GM12878 (cell line): ENCODE measurements around the gene RERE. TPM values are rescaled to one million over a fixed set of nuclear protein-coding genes. Genes with fewer than 3 reads are reported as not detected.

Experiments used
- ATAC-seq: fragments of 200-7000 bp; cut with Tn5 transposase; 3 replicates; pipeline ENCODE4 v1.9.1; 2020; ENCODE audit warnings: mild to moderate bottlenecking, moderate library complexity
- BruUV-seq: library from RNA; stranded (reverse); fragments of 400-500 nt; replicated peaks from 2 replicates; lab custom pipeline; 2021; lab: Mats Ljungman, UMichigan
- CTCF ChIA-PET: fragments of 300-600 bp; sonication (Branson Sonifier 250); formaldehyde crosslinking; extraction: SDS; loops from one replicate; lab custom pipeline; 2021; ENCODE audit warnings: inconsistent platforms; lab: Yijun Ruan, JAX
- POLR2A ChIA-PET: fragments of 350-600 bp; formaldehyde crosslinking; extraction: SDS; loops from one replicate; lab custom pipeline; 2021; ENCODE audit warnings: inconsistent platforms; lab: Charles Lee
- RAD21 ChIA-PET: fragments of 300-600 bp; sonication (Branson Sonifier 250); formaldehyde crosslinking; loops from one replicate; lab custom pipeline; 2023; ENCODE audit warnings: antibody characterized with exemption; ENCODE audit not compliant: unreplicated experiment; lab: Charles Lee
- SMC1A ChIA-PET: fragments of 300-600 bp; sonication (Branson Sonifier 250); formaldehyde crosslinking; loops from one replicate; lab custom pipeline; 2023; ENCODE audit not compliant: unreplicated experiment, uncharacterized antibody; lab: Charles Lee
- DNase-seq: peaks from one replicate; pipeline ENCODE4 v3.0.0-alpha.2; 2011; ENCODE audit warnings: low read depth, low spot score
- FAIRE-seq: peaks from 3 replicates; lab custom pipeline; 2011; peaks lifted over from hg19 to GRCh38; lab: Jason Lieb, UNC
- H2AFZ ChIP-seq: 2 replicates; pipeline ENCODE4 v1.6.0; 2011; ENCODE audit warnings: low read depth, low read length, control low read depth; ENCODE audit not compliant: control insufficient read depth
- H3K27ac ChIP-seq: 2 replicates; pipeline ENCODE4 v1.5.1; 2011; ENCODE audit warnings: control low read depth; ENCODE audit not compliant: control insufficient read depth, insufficient read depth
- H3K27me3 ChIP-seq, 2 experiments: replicated peaks in 1 of 2; 2 replicates each; pipeline versions ENCODE4 v1.6.0 to v1.6.1; 2011; ENCODE audit warnings: low read length in 1 of 2; ENCODE audit not compliant: control insufficient read depth in 2 of 2, insufficient read depth in 2 of 2
- H3K36me3 ChIP-seq, 2 experiments: 2 replicates each; pipeline ENCODE4 v1.5.1; 2011; ENCODE audit warnings: low read length in 1 of 2; ENCODE audit not compliant: control insufficient read depth in 2 of 2, insufficient read depth in 2 of 2
- H3K4me1 ChIP-seq: 2 replicates; pipeline ENCODE4 v1.6.1; 2011; ENCODE audit warnings: mild to moderate bottlenecking, low read length, moderate library complexity, mixed read lengths; ENCODE audit not compliant: control insufficient read depth, insufficient read depth
- H3K4me2 ChIP-seq: 2 replicates; pipeline ENCODE4 v1.6.0; 2011; ENCODE audit warnings: control low read depth; ENCODE audit not compliant: control insufficient read depth, insufficient read depth
- H3K4me3 ChIP-seq: fragments of 200-600 bp; sonication (generic); 2 replicates; pipeline ENCODE4 v1.5.1; 2016
- H3K79me2 ChIP-seq: 2 replicates; pipeline ENCODE4 v1.6.0; 2011; ENCODE audit warnings: low read length; ENCODE audit not compliant: control insufficient read depth, insufficient read depth
- H3K9ac ChIP-seq: 2 replicates; pipeline ENCODE4 v1.8.0; 2011; ENCODE audit warnings: low read length, control low read depth, mixed read lengths; ENCODE audit not compliant: control insufficient read depth, insufficient read depth
- H3K9me3 ChIP-seq: replicated peaks from 3 replicates; pipeline ENCODE4 v1.5.1; 2011; ENCODE audit warnings: mild to moderate bottlenecking, low read length; ENCODE audit not compliant: control insufficient read depth, insufficient read depth
- H4K20me1 ChIP-seq: 2 replicates; pipeline ENCODE4 v1.6.0; 2011; ENCODE audit not compliant: control insufficient read depth, insufficient read depth
- CREM ChIP-seq: IDR thresholded peaks from 2 replicates; pipeline ENCODE4 v1.6.1; 2014; ENCODE audit warnings: antibody characterized with exemption, low read depth
- EP300 ChIP-seq, 2 experiments: fragments of 150-350 bp in 1 of 2; IDR thresholded peaks; 2 replicates each; pipeline ENCODE4 v1.6.1; 2011 to 2012; ENCODE audit warnings: low read depth in 2 of 2, low read length in 2 of 2, borderline replicate concordance in 1 of 2, improper control_type of control experiment in 1 of 2, inconsistent platforms in 1 of 2; ENCODE audit not compliant: control insufficient read depth in 1 of 2
- FOS ChIP-seq: IDR thresholded peaks from 3 replicates; pipeline ENCODE4 v1.6.1; 2011; ENCODE audit warnings: borderline replicate concordance; ENCODE audit not compliant: insufficient read length; ENCODE audit errors: extremely low read depth
- NFXL1 ChIP-seq: fragments of 450-650 bp; IDR thresholded peaks from 2 replicates; pipeline ENCODE4 v1.6.1; 2017; ENCODE audit warnings: antibody characterized with exemption, mild to moderate bottlenecking, borderline replicate concordance
- SMARCA5 ChIP-seq: fragments of 450-650 bp; IDR thresholded peaks from 2 replicates; pipeline ENCODE4 v1.6.1; 2017; ENCODE audit warnings: mild to moderate bottlenecking
- WGBS: methylation state at CpG from one replicate; pipeline ENCODE4 v1.1.6; 2016; ENCODE audit warnings: low lambda C conversion rate; ENCODE audit not compliant: insufficient replicate concordance, insufficient coverage; ENCODE audit errors: missing lambda C conversion rate; 5-methylcytosine and 5-hydroxymethylcytosine counted together
- in situ Hi-C: fragments of 300-500 bp; cut with MboI; formaldehyde crosslinking; loops from 9 replicates; pipeline ENCODE4 v1.14.3; 2018; ENCODE audit warnings: mixed read lengths
- intact Hi-C: fragments of 100-400 bp; cut with micrococcal nuclease; formaldehyde crosslinking; loops from one replicate; pipeline ENCODE4 v1.14.2; 2022; ENCODE audit not compliant: unreplicated experiment
- polyA plus RNA-seq, 11 experiments: library from polyadenylated mRNA; depleted of rRNA in 4 of 11; unstranded in 6 of 11; stranded (reverse) in 5 of 11; fragments of >200 nt; fragmentation: Nextera tagmentation in 4 of 11; fragmentation: Illumina TruSeq in 1 of 11; extraction: Ambion mirVana in 4 of 11; extraction: Trizol in 1 of 11; gene quantifications; 1 replicate in 1 of 11; 2 replicates in 10 of 11; pipeline versions ENCODE4 v1.2.1 to v1.2.3, GENCODE V29; 2011 to 2016; ENCODE audit warnings: inconsistent platforms in 2 of 11, missing spikeins in 2 of 11, low read depth in 1 of 11
- total RNA-seq, 4 experiments: library from RNA; depleted of rRNA in 3 of 4; stranded (reverse); fragments of >200 nt in 3 of 4; fragmentation: Illumina TruSeq in 1 of 4; extraction: Trizol in 1 of 4; gene quantifications; 2 replicates each; pipeline versions ENCODE4 v1.2.1 to v1.2.3, GENCODE V29; 2013 to 2021
- TF ChIP-seq, protein P1 (sequence below): IDR thresholded peaks from 2 replicates; pipeline ENCODE4 v1.6.1; 2011; ENCODE audit warnings: low read depth, mild to moderate bottlenecking, low read length, moderate library complexity, borderline replicate concordance; ENCODE audit errors: extremely low read depth
- TF ChIP-seq, protein P2 (sequence below), 3 experiments: IDR thresholded peaks in 2 of 3; conservative IDR thresholded peaks in 1 of 3; 2 replicates each; pipeline ENCODE4 v1.5.1; 2011; ENCODE audit warnings: low read depth in 3 of 3, low read length in 3 of 3, mild to moderate bottlenecking in 3 of 3, control low read depth in 2 of 3, moderate library complexity in 2 of 3, inconsistent platforms in 1 of 3, mixed read lengths in 1 of 3; ENCODE audit not compliant: control insufficient read depth in 2 of 3, insufficient read depth in 1 of 3; ENCODE audit errors: extremely low read depth in 1 of 3
- TF ChIP-seq, protein P3 (sequence below): fragments of 450-650 bp; IDR thresholded peaks from 2 replicates; pipeline ENCODE4 v1.6.1; 2018; ENCODE audit warnings: borderline replicate concordance, mild to moderate bottlenecking; ENCODE audit not compliant: partially characterized antibody
- TF ChIP-seq, protein P4 (sequence below): fragments of 450-650 bp; formaldehyde crosslinking; IDR thresholded peaks from 2 replicates; pipeline ENCODE4 v1.4.0; 2022; ENCODE audit warnings: mild to moderate bottlenecking, moderate library complexity

The RERE gene
- total and polyA plus RNA-seq, 10 of the 15 experiments (the other 5 are each of a cell fraction or from before 2014, with no cell fraction given), result 5.2 to 60.5 (median 20.2) TPM

DNA sequence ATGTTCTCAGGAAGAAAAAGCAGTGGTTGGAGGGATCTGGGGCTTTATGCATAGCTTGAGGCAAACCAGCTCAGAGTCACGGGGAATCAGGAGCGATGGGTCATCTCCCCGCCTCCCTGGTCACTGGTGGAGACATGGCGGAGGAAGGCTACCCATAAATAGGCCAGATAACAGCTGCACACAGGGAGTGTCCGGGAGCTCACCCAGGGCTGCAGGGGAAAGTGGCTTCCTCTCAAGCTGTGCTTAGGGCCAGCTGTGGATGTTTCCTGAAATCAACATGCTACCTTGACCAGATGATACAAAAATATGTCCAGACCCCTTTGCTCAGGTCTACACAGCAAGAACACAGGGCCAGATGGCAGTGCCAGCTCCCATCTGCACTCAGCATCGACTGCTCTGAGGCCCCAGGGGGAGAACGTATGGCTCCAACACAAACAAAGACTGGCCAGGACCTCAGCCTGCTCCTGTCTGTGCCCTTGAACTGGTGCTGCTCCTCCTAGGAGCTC, 27.1 kb upstream of the RERE start (continued):
- TF ChIP-seq, protein P1, sequence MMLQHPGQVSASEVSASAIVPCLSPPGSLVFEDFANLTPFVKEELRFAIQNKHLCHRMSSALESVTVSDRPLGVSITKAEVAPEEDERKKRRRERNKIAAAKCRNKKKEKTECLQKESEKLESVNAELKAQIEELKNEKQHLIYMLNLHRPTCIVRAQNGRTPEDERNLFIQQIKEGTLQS, result no peak
- no peak for TF ChIP-seq CREM

DNA sequence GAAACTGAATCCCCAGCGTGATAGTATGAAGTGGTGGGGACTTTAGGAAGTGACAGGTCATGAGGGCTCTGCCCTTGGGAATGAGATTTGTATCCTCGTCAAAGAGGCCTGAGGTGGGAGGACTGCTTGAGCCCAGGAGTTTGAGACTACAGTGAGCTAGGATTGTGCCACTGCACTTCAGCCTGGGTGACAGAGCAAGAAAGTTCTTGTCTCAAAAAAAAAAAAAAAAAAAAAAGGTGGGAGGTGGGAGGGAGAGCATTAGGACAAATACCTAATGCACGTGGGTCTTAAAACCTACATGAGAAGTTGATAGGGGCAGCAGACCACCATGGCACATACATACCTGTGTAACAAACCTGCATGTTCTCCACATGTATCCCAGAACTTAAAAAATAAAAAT, 24.0 kb upstream of the RERE start:
- Histone ChIP-seq H3K27me3 (no peaks in the 10 kb centered on the region), H3K9ac (no peak overlapping the region), H3K4me1 (no peaks in the 10 kb centered on the region), H3K4me2 (no peak overlapping the region), H3K27ac (no peak overlapping the region), H2AFZ (no peak overlapping the region), H3K36me3 (no peaks in the 10 kb centered on the region), H3K9me3 (no peaks in the 10 kb centered on the region; the same call in 2 of the 3 replicates), H4K20me1 (no peaks in the 10 kb centered on the region), H3K4me3 (no peak overlapping the region), H3K79me2 (no peaks in the 10 kb centered on the region)
- ATAC-seq, result no peak
- intact Hi-C loops (no loop called here), in situ Hi-C loops (loop anchor here (5.0 kb wide), 1 partner anchor 279 kb away; no protein-coding TSS in a partner anchor)
- DNase-seq, result no peak
- CTCF ChIA-PET, result interaction anchor here (0.6 kb wide), 1 partner anchor 1425 kb away, joined by 3 read pairs; no protein-coding TSS in a partner anchor
- POLR2A ChIA-PET, result interaction anchor here (0.6 kb wide), 1 partner anchor 637 kb away, joined by 11 read pairs; no protein-coding TSS in a partner anchor
- no peak for FAIRE-seq
- SMC1A ChIA-PET, result interaction anchor here (0.7 kb wide), 1 partner anchor 213 kb away, joined by 3 read pairs; no protein-coding TSS in a partner anchor
- 39% methylated on average over 2 of the region's 3 CpGs for WGBS
- RAD21 ChIA-PET, result no interaction called here
- no TSS peak for BruUV-seq
- TF ChIP-seq, protein P2, sequence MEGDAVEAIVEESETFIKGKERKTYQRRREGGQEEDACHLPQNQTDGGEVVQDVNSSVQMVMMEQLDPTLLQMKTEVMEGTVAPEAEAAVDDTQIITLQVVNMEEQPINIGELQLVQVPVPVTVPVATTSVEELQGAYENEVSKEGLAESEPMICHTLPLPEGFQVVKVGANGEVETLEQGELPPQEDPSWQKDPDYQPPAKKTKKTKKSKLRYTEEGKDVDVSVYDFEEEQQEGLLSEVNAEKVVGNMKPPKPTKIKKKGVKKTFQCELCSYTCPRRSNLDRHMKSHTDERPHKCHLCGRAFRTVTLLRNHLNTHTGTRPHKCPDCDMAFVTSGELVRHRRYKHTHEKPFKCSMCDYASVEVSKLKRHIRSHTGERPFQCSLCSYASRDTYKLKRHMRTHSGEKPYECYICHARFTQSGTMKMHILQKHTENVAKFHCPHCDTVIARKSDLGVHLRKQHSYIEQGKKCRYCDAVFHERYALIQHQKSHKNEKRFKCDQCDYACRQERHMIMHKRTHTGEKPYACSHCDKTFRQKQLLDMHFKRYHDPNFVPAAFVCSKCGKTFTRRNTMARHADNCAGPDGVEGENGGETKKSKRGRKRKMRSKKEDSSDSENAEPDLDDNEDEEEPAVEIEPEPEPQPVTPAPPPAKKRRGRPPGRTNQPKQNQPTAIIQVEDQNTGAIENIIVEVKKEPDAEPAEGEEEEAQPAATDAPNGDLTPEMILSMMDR (IDR thresholded peaks at IDR 0.05 in 2 of 3, conservative IDR thresholded peaks at IDR 0.05 in 1 of 3; ENCODE audit: control insufficient read depth in 2 of 3, extremely low read depth in 1 of 3, insufficient read depth in 1 of 3, low read depth in 3 of 3, low read length in 3 of 3), result no peak
- TF ChIP-seq SMARCA5 (no peak), NFXL1 (no peak), FOS (no peak), EP300 (IDR thresholded peaks at IDR 0.05; ENCODE audit: borderline replicate concordance in 1 of 2, control insufficient read depth in 1 of 2, low read depth in 2 of 2, low read length in 2 of 2) (no peak)
- TF ChIP-seq, protein P3, sequence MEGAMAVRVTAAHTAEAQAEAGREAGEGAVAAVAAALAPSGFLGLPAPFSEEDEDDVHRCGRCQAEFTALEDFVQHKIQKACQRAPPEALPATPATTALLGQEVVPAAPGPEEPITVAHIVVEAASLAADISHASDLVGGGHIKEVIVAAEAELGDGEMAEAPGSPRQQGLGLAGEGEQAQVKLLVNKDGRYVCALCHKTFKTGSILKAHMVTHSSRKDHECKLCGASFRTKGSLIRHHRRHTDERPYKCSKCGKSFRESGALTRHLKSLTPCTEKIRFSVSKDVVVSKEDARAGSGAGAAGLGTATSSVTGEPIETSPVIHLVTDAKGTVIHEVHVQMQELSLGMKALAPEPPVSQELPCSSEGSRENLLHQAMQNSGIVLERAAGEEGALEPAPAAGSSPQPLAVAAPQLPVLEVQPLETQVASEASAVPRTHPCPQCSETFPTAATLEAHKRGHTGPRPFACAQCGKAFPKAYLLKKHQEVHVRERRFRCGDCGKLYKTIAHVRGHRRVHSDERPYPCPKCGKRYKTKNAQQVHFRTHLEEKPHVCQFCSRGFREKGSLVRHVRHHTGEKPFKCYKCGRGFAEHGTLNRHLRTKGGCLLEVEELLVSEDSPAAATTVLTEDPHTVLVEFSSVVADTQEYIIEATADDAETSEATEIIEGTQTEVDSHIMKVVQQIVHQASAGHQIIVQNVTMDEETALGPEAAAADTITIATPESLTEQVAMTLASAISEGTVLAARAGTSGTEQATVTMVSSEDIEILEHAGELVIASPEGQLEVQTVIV, result no peak
- TF ChIP-seq, protein P4, sequence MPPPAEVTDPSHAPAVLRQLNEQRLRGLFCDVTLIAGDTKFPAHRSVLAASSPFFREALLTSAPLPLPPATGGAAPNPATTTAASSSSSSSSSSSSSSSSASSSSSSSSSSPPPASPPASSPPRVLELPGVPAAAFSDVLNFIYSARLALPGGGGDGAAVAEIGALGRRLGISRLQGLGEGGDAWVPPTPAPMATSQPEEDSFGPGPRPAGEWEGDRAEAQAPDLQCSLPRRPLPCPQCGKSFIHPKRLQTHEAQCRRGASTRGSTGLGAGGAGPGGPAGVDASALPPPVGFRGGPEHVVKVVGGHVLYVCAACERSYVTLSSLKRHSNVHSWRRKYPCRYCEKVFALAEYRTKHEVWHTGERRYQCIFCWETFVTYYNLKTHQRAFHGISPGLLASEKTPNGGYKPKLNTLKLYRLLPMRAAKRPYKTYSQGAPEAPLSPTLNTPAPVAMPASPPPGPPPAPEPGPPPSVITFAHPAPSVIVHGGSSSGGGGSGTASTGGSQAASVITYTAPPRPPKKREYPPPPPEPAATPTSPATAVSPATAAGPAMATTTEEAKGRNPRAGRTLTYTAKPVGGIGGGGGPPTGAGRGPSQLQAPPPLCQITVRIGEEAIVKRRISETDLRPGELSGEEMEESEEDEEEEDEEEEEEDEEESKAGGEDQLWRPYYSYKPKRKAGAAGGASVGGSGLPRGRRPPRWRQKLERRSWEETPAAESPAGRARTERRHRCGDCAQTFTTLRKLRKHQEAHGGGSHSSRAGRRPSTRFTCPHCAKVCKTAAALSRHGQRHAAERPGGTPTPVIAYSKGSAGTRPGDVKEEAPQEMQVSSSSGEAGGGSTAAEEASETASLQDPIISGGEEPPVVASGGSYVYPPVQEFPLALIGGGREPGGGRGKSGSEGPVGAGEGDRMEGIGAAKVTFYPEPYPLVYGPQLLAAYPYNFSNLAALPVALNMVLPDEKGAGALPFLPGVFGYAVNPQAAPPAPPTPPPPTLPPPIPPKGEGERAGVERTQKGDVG (CRISPR knock-in tag), result no peak
